AG09309 (cell line): ENCODE measurements around the gene SMC1B.

Source experiments
- DNase-seq: peaks from one replicate; pipeline ENCODE4 v3.0.0-alpha.2; 2010; ENCODE audit warnings: low read depth
- H3K4me3 ChIP-seq: 2 replicates; pipeline ENCODE4 v1.5.1; 2011; ENCODE audit warnings: mild to moderate bottlenecking, low read depth, low read length, moderate library complexity; ENCODE audit not compliant: control insufficient read depth
- TF ChIP-seq, protein P1 (sequence below): IDR thresholded peaks from 2 replicates; pipeline ENCODE4 v1.5.1; 2011; ENCODE audit warnings: mild to moderate bottlenecking, low read depth, low read length, inconsistent platforms; ENCODE audit not compliant: insufficient read depth, control insufficient read depth; ENCODE audit errors: missing control alignments

Gene SMC1B

DNA sequence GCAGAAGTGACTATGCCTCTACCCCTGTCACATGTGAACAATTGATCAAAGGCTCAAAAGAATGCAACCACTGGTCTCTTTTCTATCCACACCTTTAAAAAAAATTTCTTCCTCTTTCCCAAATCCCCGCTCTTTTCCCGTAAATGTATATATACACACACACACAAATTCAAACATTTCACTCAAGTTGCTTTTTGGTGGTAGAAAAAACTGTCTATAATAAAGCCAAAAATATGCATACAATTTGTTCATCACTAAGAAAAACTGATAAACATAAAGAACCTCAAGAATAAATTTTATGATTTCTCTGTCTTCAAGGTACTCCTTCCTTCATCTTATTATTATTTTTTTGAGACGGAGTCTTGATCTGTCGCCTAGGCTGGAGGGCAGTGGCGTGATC is 5.6 kb downstream of the SMC1B start:
- H3K4me3 ChIP-seq = no peak overlapping the region
- no peak for DNase-seq
- TF ChIP-seq, protein P1, sequence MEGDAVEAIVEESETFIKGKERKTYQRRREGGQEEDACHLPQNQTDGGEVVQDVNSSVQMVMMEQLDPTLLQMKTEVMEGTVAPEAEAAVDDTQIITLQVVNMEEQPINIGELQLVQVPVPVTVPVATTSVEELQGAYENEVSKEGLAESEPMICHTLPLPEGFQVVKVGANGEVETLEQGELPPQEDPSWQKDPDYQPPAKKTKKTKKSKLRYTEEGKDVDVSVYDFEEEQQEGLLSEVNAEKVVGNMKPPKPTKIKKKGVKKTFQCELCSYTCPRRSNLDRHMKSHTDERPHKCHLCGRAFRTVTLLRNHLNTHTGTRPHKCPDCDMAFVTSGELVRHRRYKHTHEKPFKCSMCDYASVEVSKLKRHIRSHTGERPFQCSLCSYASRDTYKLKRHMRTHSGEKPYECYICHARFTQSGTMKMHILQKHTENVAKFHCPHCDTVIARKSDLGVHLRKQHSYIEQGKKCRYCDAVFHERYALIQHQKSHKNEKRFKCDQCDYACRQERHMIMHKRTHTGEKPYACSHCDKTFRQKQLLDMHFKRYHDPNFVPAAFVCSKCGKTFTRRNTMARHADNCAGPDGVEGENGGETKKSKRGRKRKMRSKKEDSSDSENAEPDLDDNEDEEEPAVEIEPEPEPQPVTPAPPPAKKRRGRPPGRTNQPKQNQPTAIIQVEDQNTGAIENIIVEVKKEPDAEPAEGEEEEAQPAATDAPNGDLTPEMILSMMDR = no peak

DNA sequence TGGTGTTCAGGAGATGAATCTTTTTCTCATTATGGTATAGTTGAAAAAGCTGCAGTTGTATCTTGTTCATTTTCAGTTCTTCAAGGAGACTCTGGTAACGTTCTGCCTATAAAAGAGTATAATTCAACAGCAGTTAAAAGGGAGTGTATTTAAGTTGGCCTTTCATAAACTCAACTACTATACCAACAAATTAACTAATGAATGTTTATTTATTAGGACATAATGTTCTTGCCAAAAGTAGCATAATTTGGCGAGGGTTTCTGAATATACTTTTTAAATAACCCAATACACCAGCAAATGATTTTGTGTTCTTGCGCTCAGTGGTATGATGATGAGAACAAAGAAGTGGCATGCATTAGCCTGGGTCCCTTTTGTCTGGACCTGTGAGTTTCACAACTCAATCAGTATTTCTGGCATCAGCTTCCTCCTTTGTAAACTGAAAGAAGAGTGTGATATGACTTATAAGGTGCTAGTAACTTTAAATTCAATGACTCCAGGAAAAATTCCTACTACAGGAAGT is 10.9 kb downstream of the SMC1B start:
- H3K4me3 ChIP-seq = no peak overlapping the region
- no peak for DNase-seq
- TF ChIP-seq, protein P1 = no peak

GRCh38 chr22:45399712-45400445 is 13.5 kb downstream of the SMC1B start:
- H3K4me3 ChIP-seq = no peak overlapping the region
- TF ChIP-seq, protein P1 = no peak
- DNase-seq = no peak

GRCh38 chr22:45398214-45398613 is 15.2 kb downstream of the SMC1B start:
- H3K4me3 ChIP-seq = no peak overlapping the region
- no peak for DNase-seq
- TF ChIP-seq, protein P1 = no peak

DNA sequence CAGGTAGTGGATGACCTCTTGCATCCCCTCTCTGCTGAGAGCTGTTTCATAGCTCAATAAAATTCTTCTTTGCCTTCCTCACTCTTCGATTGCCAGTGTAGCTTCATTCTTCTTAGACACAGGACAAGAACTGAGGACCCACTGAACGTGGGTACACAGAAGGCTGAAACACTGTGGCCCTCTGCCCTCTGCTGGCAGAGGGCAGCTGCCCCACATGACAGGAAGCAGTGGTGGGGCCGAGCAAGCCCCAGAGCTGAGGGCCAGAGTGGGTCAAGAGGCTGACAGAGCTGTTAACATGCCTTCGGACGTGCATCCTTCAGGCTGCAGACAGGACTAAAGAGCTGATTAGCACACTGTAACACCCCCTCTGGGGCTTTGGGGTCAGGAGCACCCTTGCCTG is 15.6 kb downstream of the SMC1B start:
- no peak overlapping the region for H3K4me3 ChIP-seq
- TF ChIP-seq, protein P1 = no peak
- no peak for DNase-seq

- no peak for DNase-seq
- TF ChIP-seq, protein P1 = no peak
- H3K4me3 ChIP-seq = no peak overlapping the region
Observed at GRCh38 chr22:45389546-45389945, 23.9 kb downstream of the SMC1B start.
